ENCODE results near the gene CRIP1. TPM values are rescaled to one million over a fixed set of nuclear protein-coding genes. Genes with fewer than 3 reads are reported as not detected.

CRIP1 gene
- total RNA-seq, 1 donor from 2014 or later, result 0.46 TPM

- no peak for DNase-seq (ENCODE audit: low read depth, low spot score)
Observed at GRCh38 chr14:105469456-105470349, 17.0 kb upstream of the CRIP1 start.

GRCh38 chr14:105470350-105471296 is 16.1 kb upstream of the CRIP1 start:
- no peak for DNase-seq (ENCODE audit: low read depth, low spot score)

DNA sequence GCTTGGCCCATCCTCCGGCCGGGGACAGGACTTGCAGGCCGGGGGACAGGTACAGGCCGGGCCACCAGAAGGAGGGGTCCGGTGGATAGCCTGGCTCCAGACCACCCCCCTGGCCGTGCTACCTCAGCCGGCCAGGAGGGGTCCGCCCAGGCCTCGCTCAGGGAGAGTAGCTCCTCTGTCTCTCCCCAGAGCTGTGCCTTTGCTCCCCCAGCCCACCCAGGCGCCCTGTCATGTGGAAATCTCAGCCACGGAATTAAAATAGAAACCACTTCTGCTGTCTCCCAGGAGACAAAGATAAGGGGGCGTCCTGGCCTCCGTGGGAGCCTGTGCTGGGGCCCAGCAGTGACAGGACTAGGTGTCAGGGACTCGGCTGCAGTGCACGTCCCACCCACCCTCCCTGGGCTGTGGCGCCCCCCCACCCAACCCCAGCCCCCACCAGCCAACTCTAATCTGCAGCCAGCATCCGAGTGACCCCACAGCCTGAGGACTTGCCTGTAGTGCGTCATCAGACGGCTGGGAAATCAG is 15.3 kb upstream of the CRIP1 start:
- no peak for DNase-seq (ENCODE audit: low read depth, low spot score)

- DNase-seq (ENCODE audit: low read depth, low spot score), result no peak
Observed at GRCh38 chr14:105471823-105472485, 14.7 kb upstream of the CRIP1 start.

DNA sequence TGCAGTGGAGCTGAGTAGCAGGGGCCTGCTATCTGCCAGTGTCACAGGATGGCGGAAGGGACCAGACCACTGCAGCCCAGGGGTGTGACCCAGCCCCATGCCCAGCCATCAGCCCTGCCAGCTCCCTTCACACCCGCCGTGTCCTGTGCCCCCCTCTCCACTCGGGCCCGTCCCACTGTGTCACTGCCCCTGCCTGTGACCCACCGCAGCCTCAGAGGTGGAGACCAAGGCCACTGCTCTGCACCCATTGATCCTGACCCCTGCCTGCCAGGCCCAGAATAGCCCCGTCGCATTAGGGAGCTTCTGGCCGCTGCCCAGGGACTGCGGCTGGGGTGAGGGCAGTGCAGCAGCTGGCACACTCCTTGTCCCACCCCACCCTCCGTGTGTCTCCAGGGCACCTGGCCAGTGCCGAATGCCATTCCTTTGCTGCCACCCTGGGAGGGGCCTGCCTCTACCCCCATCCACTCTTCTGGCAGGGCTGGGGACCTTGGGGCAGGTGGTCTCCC is 14.1 kb upstream of the CRIP1 start:
- DNase-seq (ENCODE audit: low read depth, low spot score), result no peak

DNA sequence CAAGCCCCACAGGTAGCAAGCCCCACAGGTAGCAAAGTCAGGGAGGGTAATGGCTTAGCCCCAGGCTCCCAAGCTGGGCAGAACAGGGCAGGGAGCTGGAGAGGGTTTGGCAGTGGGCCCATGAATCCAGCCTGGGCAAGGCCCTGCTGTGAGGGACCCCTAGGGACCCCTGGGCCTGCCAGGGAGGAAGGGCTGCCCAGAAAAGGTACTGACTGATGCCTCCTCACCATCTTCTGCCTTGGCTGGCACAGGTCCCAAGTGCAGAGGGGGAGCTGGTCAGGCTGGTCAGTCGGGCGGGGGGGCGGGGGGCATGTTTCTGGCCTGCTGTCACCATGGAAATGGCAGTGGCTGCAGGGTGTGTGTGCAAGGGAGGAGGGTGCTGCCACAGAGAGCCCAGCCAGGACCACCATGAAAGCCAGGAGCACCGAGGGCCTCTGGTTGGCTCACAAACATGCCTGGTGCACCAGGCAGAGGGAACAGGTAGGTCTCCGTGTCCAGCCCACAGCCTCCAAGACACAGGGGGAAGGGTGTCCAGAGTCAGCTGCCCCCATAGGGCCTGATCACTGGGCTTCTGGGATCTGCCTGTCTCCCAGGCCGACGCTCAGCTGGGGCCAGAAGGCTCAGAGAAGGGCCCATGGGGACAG is 13.5 kb upstream of the CRIP1 start:
- DNase-seq (ENCODE audit: low read depth, low spot score), result no peak

- no peak for DNase-seq (ENCODE audit: low read depth, low spot score)
Observed at GRCh38 chr14:105473677-105474482, 12.8 kb upstream of the CRIP1 start.

GRCh38 chr14:105474483-105475268 is 12.0 kb upstream of the CRIP1 start, which contains the start of gene CRIP2:
CRIP2 (plus strand) TSS chr14:105474821; CDS start chr14:105474863, 42 bp downstream.
- DNase-seq (ENCODE audit: low read depth, low spot score), result no peak

DNA sequence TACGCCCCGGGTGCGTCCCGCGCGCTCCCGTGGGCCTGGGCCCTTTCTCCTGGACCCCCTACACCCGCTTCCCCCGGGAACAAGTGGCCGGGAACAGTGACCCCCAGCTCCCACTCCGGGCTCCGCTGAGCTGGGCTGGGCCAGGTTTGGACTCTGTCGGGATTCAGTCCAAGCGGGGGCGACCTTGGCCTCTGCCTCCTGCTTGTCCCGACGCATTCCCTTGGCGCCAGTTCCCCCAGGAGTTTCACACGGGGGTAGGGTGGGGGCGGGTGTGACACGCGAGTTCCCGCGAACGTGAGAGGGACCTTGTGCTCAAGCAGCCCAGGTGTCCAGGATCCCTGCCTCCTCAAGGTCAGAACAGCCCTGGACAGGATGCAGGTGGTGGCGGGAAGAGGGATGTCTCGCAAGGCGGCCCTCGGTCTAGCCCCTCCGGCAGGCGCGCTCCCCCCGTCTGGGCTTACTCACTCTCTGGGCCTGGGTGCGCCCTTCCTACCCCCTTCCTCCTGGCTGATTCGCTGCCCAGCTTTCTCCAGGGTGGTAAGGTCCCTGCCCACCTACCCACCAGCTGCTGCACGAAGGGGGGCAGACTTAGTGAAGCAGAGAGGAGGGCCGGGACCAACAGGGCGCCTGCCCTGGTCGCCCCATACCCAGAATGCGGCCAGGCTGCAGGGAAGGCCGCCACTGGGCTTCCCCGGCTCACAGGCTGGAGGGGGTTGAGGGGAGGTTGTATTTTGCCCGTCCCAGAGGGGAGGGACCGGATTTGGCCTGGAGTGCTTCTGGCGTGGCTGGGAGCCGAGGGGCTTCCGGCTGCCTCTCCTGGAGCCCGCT is 11.2 kb upstream of the CRIP1 start:
- DNase-seq (ENCODE audit: low read depth, low spot score), result no peak

- no peak for DNase-seq (ENCODE audit: low read depth, low spot score)
Observed at GRCh38 chr14:105476097-105476830, 10.4 kb upstream of the CRIP1 start.

GRCh38 chr14:105476831-105477659 is 9.6 kb upstream of the CRIP1 start:
- DNase-seq (ENCODE audit: low read depth, low spot score), result no peak

GRCh38 chr14:105477660-105478397 is 8.9 kb upstream of the CRIP1 start:
- no peak for DNase-seq (ENCODE audit: low read depth, low spot score)

DNA sequence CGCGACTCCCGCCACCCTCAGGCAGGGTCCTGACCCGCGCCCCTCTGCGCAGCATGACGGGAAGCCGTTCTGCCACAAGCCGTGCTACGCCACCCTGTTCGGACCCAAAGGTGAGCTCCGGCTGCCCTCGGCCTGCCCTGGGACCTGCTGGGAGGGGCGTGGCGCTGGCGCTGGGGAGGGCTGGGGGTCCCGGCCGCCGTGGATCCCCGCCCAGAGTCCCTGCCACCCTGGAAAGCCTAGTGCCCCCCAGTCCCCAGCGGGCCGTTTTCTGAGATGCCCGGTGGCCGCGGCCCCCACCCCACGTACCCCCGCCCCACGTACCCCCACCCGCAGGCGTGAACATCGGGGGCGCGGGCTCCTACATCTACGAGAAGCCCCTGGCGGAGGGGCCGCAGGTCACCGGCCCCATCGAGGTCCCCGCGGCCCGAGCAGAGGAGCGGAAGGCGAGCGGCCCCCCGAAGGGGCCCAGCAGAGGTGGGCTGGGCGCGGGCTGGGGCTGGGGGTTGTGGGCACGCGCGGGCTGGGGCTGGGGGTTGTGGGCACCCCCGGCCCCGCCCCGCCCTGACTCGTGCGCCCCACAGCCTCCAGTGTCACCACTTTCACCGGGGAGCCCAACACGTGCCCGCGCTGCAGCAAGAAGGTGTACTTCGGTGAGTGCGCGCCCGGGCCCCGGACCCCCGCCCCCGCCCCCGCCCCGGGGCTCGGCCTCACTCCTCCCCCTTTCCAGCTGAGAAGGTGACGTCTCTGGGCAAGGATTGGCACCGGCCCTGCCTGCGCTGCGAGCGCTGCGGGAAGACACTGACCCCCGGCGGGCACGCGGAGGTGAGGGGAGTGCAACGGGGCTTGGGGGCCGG is 8.1 kb upstream of the CRIP1 start:
- DNase-seq (ENCODE audit: low read depth, low spot score), result no peak

- DNase-seq (ENCODE audit: low read depth, low spot score), result no peak
Observed at GRCh38 chr14:105479431-105480158, 7.1 kb upstream of the CRIP1 start.

All from pulmonary artery endothelial cell (primary cell).